KMS-11 (cell line): ENCODE results near the gene STIM1.
A peak's percentile ranks its signal among the peaks of the same experiment; 100 is the strongest.

Experiments
- H2AFZ ChIP-seq: fragments of 200-600 bp; sonication (generic); 2 replicates; pipeline ENCODE4 v1.6.1; 2016; ENCODE audit warnings: antibody characterized with exemption, mixed run types, low read depth
- H3K27ac ChIP-seq: fragments of 200-600 bp; sonication (generic); 2 replicates; pipeline ENCODE4 v1.6.1; 2016; ENCODE audit warnings: mild to moderate bottlenecking, mixed run types
- H3K27me3 ChIP-seq: fragments of 200-600 bp; sonication (generic); 2 replicates; pipeline ENCODE4 v1.6.1; 2017; ENCODE audit warnings: mild to moderate bottlenecking, low read depth, mixed run types, moderate library complexity; ENCODE audit not compliant: insufficient read depth
- H3K36me3 ChIP-seq: fragments of 200-600 bp; sonication (generic); 2 replicates; pipeline ENCODE4 v1.6.1; 2017; ENCODE audit warnings: mild to moderate bottlenecking, mixed run types; ENCODE audit not compliant: insufficient read depth
- H3K4me1 ChIP-seq: fragments of 200-600 bp; sonication (generic); 2 replicates; pipeline ENCODE4 v1.6.1; 2016; ENCODE audit warnings: mild to moderate bottlenecking, low read depth, mixed run types; ENCODE audit not compliant: poor library complexity, severe bottlenecking
- H3K4me2 ChIP-seq: fragments of 200-600 bp; sonication (generic); 2 replicates; pipeline ENCODE4 v1.7.0; 2016; ENCODE audit warnings: mild to moderate bottlenecking, mixed run types
- H3K4me3 ChIP-seq: fragments of 200-600 bp; sonication (generic); IDR thresholded peaks from 2 replicates; pipeline ENCODE4 v1.6.1; 2017; ENCODE audit warnings: low read depth, low read length, mixed read lengths; ENCODE audit not compliant: insufficient read depth
- H3K79me2 ChIP-seq: fragments of 200-600 bp; sonication (generic); 2 replicates; pipeline ENCODE4 v1.6.1; 2016; ENCODE audit warnings: low read depth, mixed run types; ENCODE audit not compliant: insufficient read depth
- H3K9ac ChIP-seq: fragments of 200-600 bp; sonication (generic); 2 replicates; pipeline ENCODE4 v1.6.1; 2016; ENCODE audit warnings: mild to moderate bottlenecking, mixed run types
- H4K20me1 ChIP-seq: fragments of 200-600 bp; sonication (generic); 2 replicates; pipeline ENCODE4 v1.6.1; 2016; ENCODE audit warnings: mild to moderate bottlenecking, mixed run types; ENCODE audit not compliant: insufficient read depth
- CTCF ChIP-seq: fragments of 200-600 bp; sonication (generic); conservative IDR thresholded peaks from 2 replicates; pipeline ENCODE4 v1.6.1; 2017; ENCODE audit warnings: low read depth, mild to moderate bottlenecking, antibody characterized with exemption, low read length, moderate library complexity, mixed read lengths

The STIM1 gene

GRCh38 chr11:3845246-3845645 is 10.2 kb upstream of the STIM1 start:
- Histone ChIP-seq H3K4me1 (peaks cover 14% of the 10 kb centered on the region), H3K36me3 (no peaks in the 10 kb centered on the region), H4K20me1 (no peaks in the 10 kb centered on the region), H3K27ac (no peak overlapping the region), H3K9ac (no peak overlapping the region), H3K4me3 (no peak overlapping the region), H3K27me3 (no peaks in the 10 kb centered on the region), H3K79me2 (peaks cover 1% of the 10 kb centered on the region; the same call in 1 of the 2 replicates), H3K4me2 (no peak overlapping the region), H2AFZ (no peak overlapping the region)
- no peak for TF ChIP-seq CTCF

- no peak for TF ChIP-seq CTCF
- H3K4me3 ChIP-seq: no peak overlapping the region
- no peak overlapping the region for H3K27ac ChIP-seq
- H3K27me3 ChIP-seq: no peaks in the 10 kb centered on the region
- no peak overlapping the region for H3K9ac ChIP-seq
- H3K79me2 ChIP-seq: no peaks in the 10 kb centered on the region
- H3K4me2 ChIP-seq: no peak overlapping the region
- peaks cover 14% of the 10 kb centered on the region for H3K4me1 ChIP-seq
- no peaks in the 10 kb centered on the region for H3K36me3 ChIP-seq
- H2AFZ ChIP-seq: no peak overlapping the region
- H4K20me1 ChIP-seq: no peaks in the 10 kb centered on the region
Observed at GRCh38 chr11:3845670-3846069, 9.8 kb upstream of the STIM1 start.

- peak; percentile 75 for TF ChIP-seq CTCF
- H3K4me2 ChIP-seq: no peak overlapping the region
- H2AFZ ChIP-seq: no peak overlapping the region
- no peak overlapping the region for H3K9ac ChIP-seq
- H3K36me3 ChIP-seq: no peaks in the 10 kb centered on the region
- H3K4me3 ChIP-seq: no peak overlapping the region
- H3K27ac ChIP-seq: no peak overlapping the region
- peaks cover 28% of the 10 kb centered on the region for H3K4me1 ChIP-seq
- no peaks in the 10 kb centered on the region for H3K79me2 ChIP-seq
- H4K20me1 ChIP-seq: no peaks in the 10 kb centered on the region
- H3K27me3 ChIP-seq: no peaks in the 10 kb centered on the region
Observed at GRCh38 chr11:3849297-3849874, 6.1 kb upstream of the STIM1 start.

GRCh38 chr11:3853545-3853842 is 2.0 kb upstream of the STIM1 start:
- Histone ChIP-seq H3K79me2 (peaks cover 28% of the 10 kb centered on the region), H3K27ac (peak overlapping the region; percentile 94), H3K4me3 (no peak overlapping the region), H3K9ac (no peak overlapping the region), H3K27me3 (no peaks in the 10 kb centered on the region), H3K4me1 (peaks cover 53% of the 10 kb centered on the region), H2AFZ (peak overlapping the region; percentile 86), H3K36me3 (no peaks in the 10 kb centered on the region), H3K4me2 (peak overlapping the region; percentile 86), H4K20me1 (no peaks in the 10 kb centered on the region)
- no peak for TF ChIP-seq CTCF
